Endothelial cell (in vitro differentiated cells): ENCODE data around the gene PPFIBP2. TPM values are rescaled to one million over a fixed set of nuclear protein-coding genes. Genes with fewer than 3 reads are reported as not detected.

ENCODE experiments used
- DNase-seq: peaks from one replicate; pipeline ENCODE4 v3.0.0; 2021; ENCODE audit warnings: low spot score
- H3K27ac Mint-ChIP-seq: one replicate; pipeline ENCODE4 v1.8.0; 2021; ENCODE audit warnings: mixed read lengths, inconsistent platforms; ENCODE audit not compliant: unreplicated experiment
- H3K27me3 Mint-ChIP-seq: one replicate; pipeline ENCODE4 v1.8.0; 2021; ENCODE audit warnings: mild to moderate bottlenecking, moderate library complexity, mixed read lengths, inconsistent platforms; ENCODE audit not compliant: unreplicated experiment
- H3K36me3 Mint-ChIP-seq: one replicate; pipeline ENCODE4 v1.8.0; 2021; ENCODE audit warnings: mild to moderate bottlenecking, low read depth, mixed read lengths, inconsistent platforms; ENCODE audit not compliant: unreplicated experiment
- H3K4me1 Mint-ChIP-seq: one replicate; pipeline ENCODE4 v1.8.0; 2021; ENCODE audit warnings: mild to moderate bottlenecking, mixed read lengths, inconsistent platforms; ENCODE audit not compliant: unreplicated experiment
- H3K4me3 Mint-ChIP-seq: one replicate; pipeline ENCODE4 v1.8.0; 2021; ENCODE audit warnings: mild to moderate bottlenecking, mixed read lengths, inconsistent platforms; ENCODE audit not compliant: unreplicated experiment
- H3K9me3 Mint-ChIP-seq: one replicate; pipeline ENCODE4 v1.8.0; 2021; ENCODE audit warnings: mixed read lengths, inconsistent platforms; ENCODE audit not compliant: unreplicated experiment
- total RNA-seq: library from RNA; stranded (reverse); fragmentation: NEBNext Ultra II Directional; extraction: Animal tissue kit (Norgen Biotek cat#: 25700); gene quantifications from one replicate; pipeline ENCODE4 v1.2.1, GENCODE V29; 2021; ENCODE audit not compliant: unreplicated experiment
- TF ChIP-seq, protein P1 (sequence below): fragments of 200-600 bp; sonication (generic); IDR thresholded peaks from one replicate; pipeline ENCODE4 v1.5.0; 2021; ENCODE audit warnings: antibody characterized with exemption; ENCODE audit not compliant: unreplicated experiment

Gene PPFIBP2
- total RNA-seq, 1 donor from 2014 or later: 7.3 TPM

DNA sequence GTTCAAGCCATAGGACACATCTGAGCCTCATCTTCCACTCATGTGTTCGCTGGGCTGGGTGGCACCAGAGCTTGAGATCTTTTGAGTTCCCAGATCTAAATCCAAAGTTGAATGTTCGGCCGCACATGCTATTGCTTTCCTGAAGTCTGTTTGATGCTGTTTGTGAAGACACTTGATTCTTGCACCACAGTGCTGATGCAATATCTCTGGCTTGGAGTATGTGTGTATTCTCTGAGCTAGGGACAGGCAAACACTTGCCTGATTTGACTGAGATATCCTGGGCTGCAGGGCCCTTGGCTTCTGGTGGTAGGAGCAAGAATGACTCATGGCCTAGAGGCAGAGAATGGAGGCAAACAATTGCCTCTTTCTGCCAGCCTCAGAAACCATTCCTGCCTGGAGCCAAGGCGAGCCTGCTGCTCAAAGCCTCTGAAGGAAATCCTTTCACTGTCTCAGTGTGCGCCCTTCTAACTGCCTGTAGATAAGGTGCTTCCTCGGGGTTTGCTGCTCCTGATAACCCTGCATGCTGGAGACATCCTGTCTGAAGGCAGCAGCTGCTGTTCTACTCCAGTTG lies 86.5 kb downstream of the PPFIBP2 start:
- no peak overlapping the region for H3K4me3 Mint-ChIP-seq
- peak overlapping the region; percentile 49 for H3K27ac Mint-ChIP-seq
- peak; percentile 39 for DNase-seq
- TF ChIP-seq, protein P1, sequence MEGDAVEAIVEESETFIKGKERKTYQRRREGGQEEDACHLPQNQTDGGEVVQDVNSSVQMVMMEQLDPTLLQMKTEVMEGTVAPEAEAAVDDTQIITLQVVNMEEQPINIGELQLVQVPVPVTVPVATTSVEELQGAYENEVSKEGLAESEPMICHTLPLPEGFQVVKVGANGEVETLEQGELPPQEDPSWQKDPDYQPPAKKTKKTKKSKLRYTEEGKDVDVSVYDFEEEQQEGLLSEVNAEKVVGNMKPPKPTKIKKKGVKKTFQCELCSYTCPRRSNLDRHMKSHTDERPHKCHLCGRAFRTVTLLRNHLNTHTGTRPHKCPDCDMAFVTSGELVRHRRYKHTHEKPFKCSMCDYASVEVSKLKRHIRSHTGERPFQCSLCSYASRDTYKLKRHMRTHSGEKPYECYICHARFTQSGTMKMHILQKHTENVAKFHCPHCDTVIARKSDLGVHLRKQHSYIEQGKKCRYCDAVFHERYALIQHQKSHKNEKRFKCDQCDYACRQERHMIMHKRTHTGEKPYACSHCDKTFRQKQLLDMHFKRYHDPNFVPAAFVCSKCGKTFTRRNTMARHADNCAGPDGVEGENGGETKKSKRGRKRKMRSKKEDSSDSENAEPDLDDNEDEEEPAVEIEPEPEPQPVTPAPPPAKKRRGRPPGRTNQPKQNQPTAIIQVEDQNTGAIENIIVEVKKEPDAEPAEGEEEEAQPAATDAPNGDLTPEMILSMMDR: no peak
- H3K36me3 Mint-ChIP-seq: no peaks in the 10 kb centered on the region
- no peaks in the 10 kb centered on the region for H3K9me3 Mint-ChIP-seq
- H3K27me3 Mint-ChIP-seq: peaks cover 4% of the 10 kb centered on the region
- H3K4me1 Mint-ChIP-seq: peaks cover 22% of the 10 kb centered on the region

- Mint-ChIP-seq H3K4me1 (peaks cover 22% of the 10 kb centered on the region), H3K36me3 (no peaks in the 10 kb centered on the region), H3K27me3 (peaks cover 5% of the 10 kb centered on the region), H3K9me3 (no peaks in the 10 kb centered on the region), H3K4me3 (no peak overlapping the region), H3K27ac (peak overlapping the region; percentile 2)
- TF ChIP-seq, protein P1: no peak
- DNase-seq: no peak
These were observed 89.4 kb downstream of the PPFIBP2 start for GRCh38 chr11:7603031-7603781.

GRCh38 chr11:7604331-7604955 lies 90.6 kb downstream of the PPFIBP2 start:
- no peaks in the 10 kb centered on the region for H3K9me3 Mint-ChIP-seq
- TF ChIP-seq, protein P1: no peak
- H3K27ac Mint-ChIP-seq: no peak overlapping the region
- no peak overlapping the region for H3K4me3 Mint-ChIP-seq
- peaks cover 2% of the 10 kb centered on the region for H3K27me3 Mint-ChIP-seq
- DNase-seq: no peak
- H3K36me3 Mint-ChIP-seq: no peaks in the 10 kb centered on the region
- peaks cover 19% of the 10 kb centered on the region for H3K4me1 Mint-ChIP-seq

DNA sequence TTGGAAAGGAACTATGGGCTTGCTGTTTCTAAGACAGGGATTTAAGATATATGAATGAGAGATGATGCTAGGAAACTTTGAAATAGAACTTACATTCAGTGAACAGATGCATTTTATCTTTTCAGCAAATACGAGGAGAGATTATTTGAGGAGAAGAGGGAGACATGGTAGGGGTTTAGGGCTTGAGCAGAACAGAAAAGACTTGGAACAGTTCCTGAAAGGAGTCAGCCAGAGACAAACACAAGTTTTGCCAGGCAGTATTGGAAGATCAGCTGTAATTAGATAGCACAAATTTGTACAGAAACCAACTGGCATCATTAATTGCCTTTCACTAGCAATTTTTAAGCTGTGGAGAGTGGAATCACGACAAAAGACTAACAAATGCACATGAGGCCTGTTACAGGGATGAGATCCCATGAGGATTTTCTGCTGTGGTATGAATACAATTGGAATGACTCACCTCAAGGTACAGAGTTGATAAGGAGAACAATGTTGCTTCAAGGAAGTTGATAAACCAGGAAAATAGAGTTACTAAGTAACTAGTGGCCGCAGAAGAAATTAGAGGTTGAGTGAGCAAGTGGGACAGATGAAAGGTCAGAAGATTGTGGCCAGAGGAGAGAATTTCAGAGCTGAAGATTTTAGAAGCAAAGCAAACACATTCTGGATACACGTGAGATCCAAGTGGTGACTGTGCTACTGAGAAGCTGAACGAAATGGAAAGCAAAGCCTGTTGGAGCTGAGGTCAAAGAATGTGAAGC lies 91.6 kb downstream of the PPFIBP2 start:
- H3K36me3 Mint-ChIP-seq: no peaks in the 10 kb centered on the region
- H3K9me3 Mint-ChIP-seq: no peaks in the 10 kb centered on the region
- TF ChIP-seq, protein P1: no peak
- H3K27ac Mint-ChIP-seq: no peak overlapping the region
- no peak for DNase-seq
- peaks cover 2% of the 10 kb centered on the region for H3K27me3 Mint-ChIP-seq
- no peak overlapping the region for H3K4me3 Mint-ChIP-seq
- H3K4me1 Mint-ChIP-seq: peaks cover 13% of the 10 kb centered on the region
